Activated naive CD4-positive, alpha-beta T cell treated with anti-CD3 and anti-CD28 coated beads for 36 hours (primary cell): Measurements from ENCODE around the gene RAB4A. TPM values are rescaled to one million over a fixed set of nuclear protein-coding genes. Genes with fewer than 3 reads are reported as not detected.

Experiments used
- CTCF ChIA-PET: fragments of 350-600 bp; sonication (Branson Sonifier 250); formaldehyde crosslinking; loops from one replicate; lab custom pipeline; 2021; ENCODE audit warnings: antibody characterized with exemption; lab: Charles Lee
- DNase-seq: peaks from one replicate; pipeline ENCODE4 v3.0.0-alpha.2; 2020
- H3K27ac Mint-ChIP-seq: one replicate; pipeline ENCODE4 v1.8.0; 2021; ENCODE audit warnings: mild to moderate bottlenecking, mixed read lengths
- H3K27me3 Mint-ChIP-seq: one replicate; pipeline ENCODE4 v1.8.0; 2021; ENCODE audit warnings: low read depth, mixed read lengths
- H3K36me3 Mint-ChIP-seq: one replicate; pipeline ENCODE4 v1.8.0; 2021; ENCODE audit warnings: low read depth, mixed read lengths
- H3K4me1 Mint-ChIP-seq: one replicate; pipeline ENCODE4 v1.8.0; 2021; ENCODE audit warnings: low read depth, mixed read lengths
- H3K4me3 Mint-ChIP-seq: one replicate; pipeline ENCODE4 v1.8.0; 2021; ENCODE audit warnings: mild to moderate bottlenecking, moderate library complexity, mixed read lengths
- H3K9me3 Mint-ChIP-seq: one replicate; pipeline ENCODE4 v1.8.0; 2021; ENCODE audit warnings: mixed read lengths
- intact Hi-C: fragments of 100-400 bp; cut with micrococcal nuclease; formaldehyde crosslinking; loops from one replicate; pipeline ENCODE4 v1.15.1; 2023
- total RNA-seq, 2 experiments: library from RNA; stranded (reverse); gene quantifications; one replicate each; pipeline ENCODE4 v1.2.3, GENCODE V29; 2021

Gene RAB4A
- total RNA-seq, 2 experiments from 2014 or later, result 15.8 to 19.9 TPM

DNA sequence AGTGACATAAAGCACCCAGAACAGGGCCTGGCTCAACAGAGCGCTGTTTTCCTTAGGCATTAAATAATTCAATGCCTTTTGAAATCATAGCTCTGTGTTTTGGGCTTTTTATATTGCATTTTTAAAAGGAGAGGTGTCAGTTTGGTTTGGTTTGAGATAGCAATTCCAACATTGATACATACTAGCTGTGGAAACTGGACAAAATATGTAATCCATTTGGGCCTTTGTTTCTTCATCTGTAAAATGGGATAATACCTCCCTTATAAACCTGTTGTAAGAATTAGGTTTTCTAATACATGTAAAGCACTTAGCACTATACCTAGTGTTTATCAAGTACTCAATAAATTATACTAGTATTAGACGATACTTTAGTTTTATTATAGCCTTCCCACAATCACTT, 8.7 kb upstream of the RAB4A start:
- intact Hi-C loops, result no loop called here
- H3K9me3 Mint-ChIP-seq, result peaks cover 2% of the 10 kb centered on the region
- no peaks in the 10 kb centered on the region for H3K36me3 Mint-ChIP-seq
- CTCF ChIA-PET, result interaction anchor here (0.7 kb wide), 1 partner anchor 220 kb away, joined by 4 read pairs; no protein-coding TSS in a partner anchor
- peaks cover 24% of the 10 kb centered on the region for H3K4me1 Mint-ChIP-seq
- H3K4me3 Mint-ChIP-seq, result no peak overlapping the region
- no peaks in the 10 kb centered on the region for H3K27me3 Mint-ChIP-seq
- no peak for DNase-seq
- no peak overlapping the region for H3K27ac Mint-ChIP-seq

GRCh38 chr1:229263254-229263653, 7.7 kb upstream of the RAB4A start:
- H3K4me3 Mint-ChIP-seq, result no peak overlapping the region
- peaks cover 20% of the 10 kb centered on the region for H3K4me1 Mint-ChIP-seq
- no peak for DNase-seq
- H3K27me3 Mint-ChIP-seq, result no peaks in the 10 kb centered on the region
- H3K27ac Mint-ChIP-seq, result no peak overlapping the region
- no peaks in the 10 kb centered on the region for H3K36me3 Mint-ChIP-seq
- intact Hi-C loops, result no loop called here
- H3K9me3 Mint-ChIP-seq, result peaks cover 2% of the 10 kb centered on the region
- CTCF ChIA-PET, result no interaction called here

DNA sequence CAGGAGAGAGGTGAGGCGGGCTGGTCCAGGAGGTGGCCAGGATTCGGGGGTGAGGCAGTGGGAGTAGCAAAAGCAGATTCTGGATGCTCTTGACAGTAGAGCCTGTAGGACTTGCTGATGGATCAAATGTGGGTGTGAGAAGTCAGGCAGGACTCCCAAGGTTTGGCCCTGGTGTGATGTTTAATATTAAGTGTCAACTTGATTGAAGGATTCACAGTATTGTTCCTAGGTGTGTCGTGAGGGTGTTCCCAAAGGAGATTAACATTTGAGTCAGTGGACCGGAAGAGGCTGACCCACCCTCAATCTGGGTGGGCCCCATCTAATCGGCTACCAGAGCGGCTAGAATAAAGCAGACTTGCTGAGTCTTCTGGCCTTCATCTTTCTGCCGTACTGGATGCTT, 6.8 kb upstream of the RAB4A start:
- Mint-ChIP-seq H3K9me3 (peaks cover 2% of the 10 kb centered on the region), H3K4me3 (no peak overlapping the region), H3K27ac (no peak overlapping the region), H3K27me3 (no peaks in the 10 kb centered on the region), H3K36me3 (no peaks in the 10 kb centered on the region), H3K4me1 (peaks cover 12% of the 10 kb centered on the region)
- intact Hi-C loops, result no loop called here
- CTCF ChIA-PET, result interaction anchor here (2.3 kb wide), 1 partner anchor 9 kb away, joined by 6 read pairs; no protein-coding TSS in a partner anchor
- no peak for DNase-seq

GRCh38 chr1:229264487-229264886, 6.4 kb upstream of the RAB4A start:
- no peak overlapping the region for H3K4me3 Mint-ChIP-seq
- CTCF ChIA-PET, result interaction anchor here (1.0 to 2.3 kb wide), 2 partner anchors 10 to 37 kb away, joined by 5 to 6 read pairs; no protein-coding TSS in a partner anchor

DNA sequence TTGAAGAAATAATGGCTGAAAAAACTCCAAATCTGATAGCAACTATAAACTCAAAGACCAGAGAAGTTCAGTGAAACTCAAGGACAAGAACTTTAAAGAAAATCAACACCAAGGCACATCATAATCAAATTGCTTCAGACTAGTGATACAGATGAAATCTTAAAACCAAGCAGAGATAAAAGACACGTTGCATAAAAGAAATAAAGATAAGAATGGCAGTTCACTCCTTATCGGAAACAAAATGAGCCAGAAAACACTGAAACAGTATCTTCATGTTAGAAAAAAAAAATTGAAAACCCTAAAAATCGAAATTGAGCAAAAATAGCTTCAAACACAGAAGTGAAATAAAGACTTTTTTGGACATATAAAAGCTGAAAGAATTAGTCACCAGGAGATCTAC, 4.6 kb upstream of the RAB4A start:
- H3K36me3 Mint-ChIP-seq, result no peaks in the 10 kb centered on the region
- H3K27ac Mint-ChIP-seq, result no peak overlapping the region
- CTCF ChIA-PET, result no interaction called here
- peaks cover 11% of the 10 kb centered on the region for H3K4me1 Mint-ChIP-seq
- H3K4me3 Mint-ChIP-seq, result no peak overlapping the region
- no peak for DNase-seq
- intact Hi-C loops, result no loop called here
- H3K27me3 Mint-ChIP-seq, result no peaks in the 10 kb centered on the region
- H3K9me3 Mint-ChIP-seq, result peaks cover 2% of the 10 kb centered on the region

More at GRCh38 chr1:229264487-229264886, 6.4 kb upstream of the RAB4A start:
- Mint-ChIP-seq H3K4me1 (peaks cover 11% of the 10 kb centered on the region), H3K36me3 (no peaks in the 10 kb centered on the region), H3K27ac (no peak overlapping the region), H3K27me3 (no peaks in the 10 kb centered on the region), H3K9me3 (peaks cover 2% of the 10 kb centered on the region)
- DNase-seq, result no peak
- intact Hi-C loops, result no loop called here

DNA sequence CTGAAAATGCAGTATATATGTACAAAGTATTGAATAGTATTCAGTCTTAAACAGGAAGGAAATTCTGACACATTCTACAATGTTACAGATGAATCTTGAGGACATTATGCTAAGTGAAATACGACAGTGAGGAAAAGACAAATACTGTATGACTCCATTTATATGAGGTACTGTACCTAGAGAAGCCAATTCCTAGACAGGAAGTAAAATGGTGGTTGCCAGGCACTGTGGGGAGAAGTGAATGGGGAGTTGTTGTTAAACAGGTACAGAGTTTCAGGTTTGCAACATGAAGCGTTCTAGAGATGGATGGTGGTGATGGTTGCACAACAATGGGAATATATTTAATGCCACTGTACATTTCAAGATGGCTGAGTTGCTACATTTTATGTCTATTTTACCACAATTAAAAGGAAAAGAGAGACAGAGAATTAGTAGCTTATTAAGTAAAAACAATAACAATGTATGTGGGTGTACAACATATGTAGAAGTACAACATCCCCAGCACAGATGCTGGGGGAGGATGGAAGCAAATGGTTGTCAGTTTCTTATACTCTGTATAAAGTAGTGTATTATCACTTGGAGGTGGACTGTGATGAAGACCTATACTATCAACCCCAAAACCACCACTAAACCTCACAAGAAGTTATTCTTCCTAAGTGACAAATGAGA, 3.9 kb upstream of the RAB4A start:
- CTCF ChIA-PET, result no interaction called here
- peaks cover 1% of the 10 kb centered on the region for H3K36me3 Mint-ChIP-seq
- H3K27ac Mint-ChIP-seq, result no peak overlapping the region
- H3K9me3 Mint-ChIP-seq, result peaks cover 2% of the 10 kb centered on the region
- H3K4me3 Mint-ChIP-seq, result no peak overlapping the region
- peaks cover 17% of the 10 kb centered on the region for H3K4me1 Mint-ChIP-seq
- intact Hi-C loops, result no loop called here
- DNase-seq, result peak; percentile 62
- no peaks in the 10 kb centered on the region for H3K27me3 Mint-ChIP-seq

DNA sequence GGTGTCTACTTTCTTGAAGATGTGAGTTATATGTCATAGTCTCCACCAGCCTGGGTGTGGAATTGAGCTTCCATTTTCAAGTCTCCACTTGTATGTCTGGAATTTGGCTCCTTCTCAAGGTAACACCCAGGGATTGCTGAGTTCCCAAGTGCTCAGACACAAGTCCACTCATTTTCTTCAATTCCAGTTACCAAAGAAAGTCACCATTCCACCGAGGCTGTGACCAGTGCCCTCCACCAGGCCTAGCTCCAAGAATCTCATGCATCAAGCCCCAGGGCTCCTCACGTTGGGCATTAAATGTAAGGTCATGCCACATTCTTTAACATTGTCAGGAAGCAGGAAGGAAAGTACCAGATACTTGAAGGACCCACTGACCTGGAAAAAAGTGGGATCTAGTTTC, 2.4 kb upstream of the RAB4A start:
- H3K4me3 Mint-ChIP-seq, result no peak overlapping the region
- H3K27ac Mint-ChIP-seq, result no peak overlapping the region
- H3K27me3 Mint-ChIP-seq, result no peaks in the 10 kb centered on the region
- CTCF ChIA-PET, result interaction anchor here (0.8 to 1.3 kb wide), 2 partner anchors 10 to 13 kb away, joined by 3 to 4 read pairs; no protein-coding TSS in a partner anchor
- DNase-seq, result no peak
- intact Hi-C loops, result no loop called here
- peaks cover 2% of the 10 kb centered on the region for H3K9me3 Mint-ChIP-seq
- peaks cover 1% of the 10 kb centered on the region for H3K36me3 Mint-ChIP-seq
- peaks cover 30% of the 10 kb centered on the region for H3K4me1 Mint-ChIP-seq

GRCh38 chr1:229271448-229272159, 693 bp downstream of the RAB4A start:
- Mint-ChIP-seq H3K36me3 (peaks cover 1% of the 10 kb centered on the region), H3K4me3 (peak overlapping the region; percentile 86), H3K27ac (peak overlapping the region; percentile 75), H3K9me3 (peaks cover 2% of the 10 kb centered on the region), H3K27me3 (no peaks in the 10 kb centered on the region), H3K4me1 (peaks cover 26% of the 10 kb centered on the region)
- DNase-seq, result no peak
- CTCF ChIA-PET, result no interaction called here
- intact Hi-C loops, result loop anchor here (2.0 to 5.0 kb wide), 4 partner anchors 71 to 286 kb away; partner anchors contain the start of genes ABCB10, CCSAP and NUP133

GRCh38 chr1:229272164-229273158, 1.6 kb downstream of the RAB4A start:
- H3K36me3 Mint-ChIP-seq, result peaks cover 1% of the 10 kb centered on the region
- CTCF ChIA-PET, result no interaction called here
- no peaks in the 10 kb centered on the region for H3K27me3 Mint-ChIP-seq
- no peaks in the 10 kb centered on the region for H3K9me3 Mint-ChIP-seq
- no peak overlapping the region for H3K27ac Mint-ChIP-seq
- H3K4me3 Mint-ChIP-seq, result peak overlapping the region; percentile 86
- intact Hi-C loops, result loop anchor here (5.0 kb wide), 2 partner anchors 235 to 285 kb away; partner anchors contain the start of genes ABCB10 and NUP133
- no peak for DNase-seq
- H3K4me1 Mint-ChIP-seq, result peaks cover 22% of the 10 kb centered on the region

DNA sequence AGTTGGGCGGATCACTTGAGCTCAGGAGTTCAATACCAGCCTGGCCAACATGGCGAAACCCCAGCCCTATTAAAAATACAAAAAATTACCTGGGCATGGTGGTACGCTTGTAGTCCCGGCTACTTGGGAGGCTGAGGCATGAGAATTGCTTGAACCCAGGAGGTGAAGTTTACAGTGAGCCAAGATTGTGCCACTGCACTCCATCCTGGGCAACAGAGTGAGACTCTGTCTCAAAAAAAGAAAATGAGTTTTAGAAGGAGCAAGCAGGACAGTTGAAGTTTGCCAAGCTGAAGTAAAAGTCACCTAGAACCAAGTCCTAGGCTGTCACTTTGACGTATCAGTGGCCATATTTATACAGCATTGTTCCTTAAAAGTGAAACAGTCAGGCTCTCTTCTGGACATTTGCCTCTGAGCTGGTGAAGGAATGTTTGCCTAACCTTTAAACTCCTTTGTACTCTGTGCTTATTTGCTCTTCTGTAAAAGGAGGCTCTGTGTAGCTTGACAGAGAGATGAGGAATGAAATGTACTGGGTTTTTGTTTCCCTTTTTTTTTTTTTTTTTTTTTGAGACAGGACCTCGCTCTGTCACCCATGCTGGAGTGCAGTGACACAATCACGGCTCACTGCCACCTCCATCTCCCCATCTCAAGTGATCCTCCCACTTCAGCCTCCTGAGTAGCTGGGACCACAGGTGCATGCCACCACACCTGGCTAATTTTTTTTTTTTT, 2.8 kb downstream of the RAB4A start:
- H3K27ac Mint-ChIP-seq, result no peak overlapping the region
- DNase-seq, result no peak
- CTCF ChIA-PET, result interaction anchor here (0.6 to 1.0 kb wide), 2 partner anchors 133 to 930 kb away, joined by 3 to 4 read pairs; no protein-coding TSS in a partner anchor
- H3K4me3 Mint-ChIP-seq, result no peak overlapping the region
- H3K9me3 Mint-ChIP-seq, result no peaks in the 10 kb centered on the region
- H3K4me1 Mint-ChIP-seq, result peaks cover 22% of the 10 kb centered on the region
- no peaks in the 10 kb centered on the region for H3K27me3 Mint-ChIP-seq
- intact Hi-C loops, result loop anchor here (5.0 kb wide), 2 partner anchors 234 to 284 kb away; partner anchors contain the start of genes ABCB10 and NUP133
- H3K36me3 Mint-ChIP-seq, result peaks cover 1% of the 10 kb centered on the region

DNA sequence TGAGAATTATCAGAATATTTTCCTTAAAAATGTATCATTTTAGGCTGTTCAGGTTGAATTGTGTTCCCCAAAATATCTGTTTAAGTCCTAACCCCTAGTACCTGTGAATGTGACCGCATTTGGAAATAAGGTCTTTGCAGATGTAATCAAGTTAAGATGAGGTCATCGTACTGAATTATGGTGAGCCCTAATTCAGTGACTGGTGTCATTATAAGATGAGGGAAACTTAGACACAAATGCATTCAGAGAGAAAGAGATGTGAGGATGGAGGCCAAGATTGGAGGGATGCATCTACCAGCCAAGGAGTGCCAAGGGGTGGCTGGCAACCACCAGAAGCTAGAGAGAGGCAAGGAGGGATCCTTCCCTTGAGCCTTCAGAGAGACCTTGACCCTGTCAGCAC, 4.1 kb downstream of the RAB4A start:
- peaks cover 1% of the 10 kb centered on the region for H3K36me3 Mint-ChIP-seq
- H3K9me3 Mint-ChIP-seq, result no peaks in the 10 kb centered on the region
- DNase-seq, result no peak
- no peak overlapping the region for H3K4me3 Mint-ChIP-seq
- peaks cover 22% of the 10 kb centered on the region for H3K4me1 Mint-ChIP-seq
- intact Hi-C loops, result no loop called here
- no peak overlapping the region for H3K27ac Mint-ChIP-seq
- CTCF ChIA-PET, result interaction anchor here (1.0 kb wide), 1 partner anchor 207 kb away, joined by 3 read pairs; no protein-coding TSS in a partner anchor
- no peaks in the 10 kb centered on the region for H3K27me3 Mint-ChIP-seq
